ENCODE results near the gene ZNF705A.
"Not testable (repeated sequence)": the region's sequence is repeated elsewhere in the genome, so short reads cannot be mapped to it uniquely, and the experiment has no call there.

- not testable (repeated sequence) for TF ChIP-seq EZH2 (IDR thresholded peaks at IDR 0.05; ENCODE audit: low read depth, unreplicated experiment); CTCF (conservative IDR thresholded peaks at IDR 0.05; ENCODE audit: low read depth in 2 of 2)
Measured at GRCh38 chr12:8218711-8219382, 62.0 kb downstream of the ZNF705A start.
